ENCODE results near the gene SELE. TPM values are rescaled to one million over a fixed set of nuclear protein-coding genes. Genes with fewer than 3 reads are reported as not detected.

The SELE gene
- total RNA-seq, 4 donors from 2014 or later, result 0.45 to 11.0 TPM; not detected in 2

DNA sequence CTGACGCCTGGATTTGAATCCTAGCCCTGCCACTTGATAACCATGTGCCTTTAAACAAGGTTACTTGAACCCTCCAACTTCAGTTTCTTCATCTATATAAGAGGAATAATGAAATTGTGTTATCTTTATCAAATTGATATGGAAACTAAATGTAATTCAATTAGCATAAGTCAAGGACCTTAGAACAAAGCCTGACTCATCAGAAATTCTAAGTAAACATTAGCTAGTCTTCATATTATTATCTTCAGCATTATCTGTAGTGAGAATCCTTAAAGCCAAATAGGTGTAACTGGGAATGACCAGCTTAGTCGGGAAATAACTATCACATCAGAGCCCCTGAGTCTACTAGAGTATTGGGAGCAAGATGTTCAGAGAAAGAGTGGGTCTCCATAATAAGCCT, 29.1 kb downstream of the SELE start:
- Histone ChIP-seq H3K9me3 (no peaks in the 10 kb centered on the region), H3K27me3 (peaks cover 10% of the 10 kb centered on the region), H3K4me1 (no peaks in the 10 kb centered on the region), H3K27ac (no peak overlapping the region), H3K4me3 (no peak overlapping the region), H3K36me3 (no peaks in the 10 kb centered on the region)
- TF ChIP-seq EP300 (IDR thresholded peaks at IDR 0.05) (no peak), POLR2AphosphoS5 (IDR thresholded peaks at IDR 0.05) (no peak), CTCF (IDR thresholded peaks at IDR 0.05) (no peak), POLR2A (IDR thresholded peaks at IDR 0.05) (no peak)
- WGBS, 2 donors (ENCODE audit: low coverage in 1 of 2), result 64 to 76% methylated on average over 2 of the region's 2 CpGs
- no peak for ATAC-seq

GRCh38 chr1:169701261-169702005, 32.4 kb downstream of the SELE start:
- Histone ChIP-seq H3K27me3 (no peaks in the 10 kb centered on the region), H3K9me3 (no peaks in the 10 kb centered on the region), H3K27ac (no peak overlapping the region), H3K4me3 (no peak overlapping the region), H3K36me3 (no peaks in the 10 kb centered on the region), H3K4me1 (no peaks in the 10 kb centered on the region)
- WGBS, 2 donors (ENCODE audit: low coverage in 1 of 2), result 88 to 95% methylated on average over 2 of the region's 2 CpGs
- TF ChIP-seq EP300 (IDR thresholded peaks at IDR 0.05) (no peak), POLR2A (IDR thresholded peaks at IDR 0.05) (no peak), POLR2AphosphoS5 (IDR thresholded peaks at IDR 0.05) (no peak)
- ATAC-seq, result no peak

DNA sequence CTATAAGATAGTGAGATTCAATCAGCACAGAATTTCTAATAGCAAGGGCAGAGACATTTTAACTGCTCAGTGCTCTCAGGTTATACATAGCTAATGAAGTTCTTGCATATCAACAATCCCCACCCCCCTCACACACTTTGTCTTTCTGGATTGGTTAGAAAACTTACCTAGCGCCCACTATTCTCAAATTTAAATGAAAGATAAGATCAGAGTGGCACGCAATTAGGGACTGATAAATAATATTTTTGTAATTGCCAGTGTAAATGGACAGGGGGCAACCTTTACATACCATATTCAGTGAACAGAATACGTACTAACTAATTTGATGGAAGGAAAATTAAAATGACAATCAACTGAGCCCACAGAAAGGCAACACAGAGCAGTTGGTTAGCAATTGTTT, 34.2 kb downstream of the SELE start:
- Histone ChIP-seq H3K4me1 (no peaks in the 10 kb centered on the region), H3K27me3 (no peaks in the 10 kb centered on the region), H3K36me3 (no peaks in the 10 kb centered on the region), H3K4me3 (no peak overlapping the region), H3K9me3 (no peaks in the 10 kb centered on the region), H3K27ac (no peak overlapping the region)
- ATAC-seq, result no peak
- TF ChIP-seq POLR2A (IDR thresholded peaks at IDR 0.05), result no peak
- TF ChIP-seq CTCF (IDR thresholded peaks at IDR 0.05), result no peak
- 56 to 70% methylated on average over 3 of the region's 3 CpGs for WGBS, 2 donors (ENCODE audit: low coverage in 1 of 2)

GRCh38 chr1:169698976-169699375, 34.9 kb downstream of the SELE start:
- Histone ChIP-seq H3K4me3 (no peak overlapping the region), H3K4me1 (no peaks in the 10 kb centered on the region), H3K27me3 (no peaks in the 10 kb centered on the region), H3K9me3 (no peaks in the 10 kb centered on the region), H3K36me3 (no peaks in the 10 kb centered on the region), H3K27ac (no peak overlapping the region)
- no peak for TF ChIP-seq EP300 (IDR thresholded peaks at IDR 0.05)
- TF ChIP-seq POLR2AphosphoS5 (IDR thresholded peaks at IDR 0.05), result no peak
- TF ChIP-seq POLR2A (IDR thresholded peaks at IDR 0.05), result no peak
- TF ChIP-seq CTCF (IDR thresholded peaks at IDR 0.05), result no peak
- WGBS, 2 donors (ENCODE audit: low coverage in 1 of 2), result 55 to 64% methylated on average over 2 to 3 of the region's 3 CpGs
- no peak for ATAC-seq

- TF ChIP-seq POLR2AphosphoS5 (IDR thresholded peaks at IDR 0.05), result no peak
- no peak for TF ChIP-seq POLR2A (IDR thresholded peaks at IDR 0.05)
- no peak for TF ChIP-seq EP300 (IDR thresholded peaks at IDR 0.05)
- no peak for TF ChIP-seq CTCF (IDR thresholded peaks at IDR 0.05)
- 29 to 33% methylated on average over 1 of the region's 1 CpG for WGBS, 2 donors (ENCODE audit: low coverage in 1 of 2)
- Histone ChIP-seq H3K27ac (no peak overlapping the region), H3K4me1 (no peaks in the 10 kb centered on the region), H3K9me3 (no peaks in the 10 kb centered on the region), H3K4me3 (no peak overlapping the region), H3K27me3 (no peaks in the 10 kb centered on the region), H3K36me3 (no peaks in the 10 kb centered on the region)
- ATAC-seq, result no peak
Observed at GRCh38 chr1:169697755-169698154, 36.1 kb downstream of the SELE start.
